K562 (cell line): ENCODE data around the gene ACSF3. TPM values are rescaled to one million over a fixed set of nuclear protein-coding genes. Genes with fewer than 3 reads are reported as not detected.

Source experiments
- ATAC-seq: fragments of 200-7000 bp; cut with Tn5 transposase; 3 replicates; pipeline ENCODE4 v1.9.1; 2020; ENCODE audit warnings: moderate library complexity
- BruUV-seq: library from RNA; stranded (reverse); fragments of 400-500 nt; replicated peaks from 2 replicates; lab custom pipeline; 2021; lab: Mats Ljungman, UMichigan
- CTCF ChIA-PET: fragments of 300-600 bp; formaldehyde crosslinking; extraction: SDS; loops from one replicate; lab custom pipeline; 2021; ENCODE audit warnings: low intra/inter-chr PET ratio; lab: Yijun Ruan, JAX
- POLR2A ChIA-PET: fragments of 300-600, 350-650 bp; sonication (Branson Sonifier 250); formaldehyde crosslinking; extraction: SDS; loops from one replicate; lab custom pipeline; 2021; ENCODE audit warnings: antibody characterized with exemption, inconsistent platforms; lab: Yijun Ruan, JAX
- DNase-seq, 4 experiments: peaks; one replicate each; pipeline versions ENCODE4 v3.0.0 to v3.0.0-alpha.2; 2011 to 2018; ENCODE audit warnings: low spot score in 3 of 4, mixed read lengths in 3 of 4; ENCODE audit errors: extremely low read depth in 1 of 4
- FAIRE-seq: peaks from 2 replicates; lab custom pipeline; 2011; peaks lifted over from hg19 to GRCh38; lab: Jason Lieb, UNC
- H2AFZ ChIP-seq: 2 replicates; pipeline ENCODE4 v1.6.0; 2011; ENCODE audit warnings: low read depth, low read length, control low read depth, inconsistent platforms
- H3K27ac ChIP-seq: fragments of 200-600 bp; 3 replicates; pipeline ENCODE4 v1.8.0; 2011; ENCODE audit warnings: low read depth, mild to moderate bottlenecking, control low read depth, inconsistent platforms, low read length, moderate library complexity, mixed read lengths; ENCODE audit errors: extremely low read depth
- H3K27me3 ChIP-seq, 2 experiments: fragments of 300-600 bp in 1 of 2; 2 replicates in 1 of 2; 3 replicates in 1 of 2; pipeline versions ENCODE4 v1.6.0 to v1.8.0; 2011; ENCODE audit warnings: inconsistent platforms in 2 of 2, low read length in 2 of 2, mild to moderate bottlenecking in 1 of 2, mixed read lengths in 1 of 2, moderate library complexity in 1 of 2; ENCODE audit not compliant: control insufficient read depth in 2 of 2, insufficient read depth in 2 of 2
- H3K36me3 ChIP-seq: fragments of 300-600 bp; 3 replicates; pipeline ENCODE4 v1.8.0; 2011; ENCODE audit warnings: mild to moderate bottlenecking, low read length, inconsistent platforms; ENCODE audit not compliant: control insufficient read depth, insufficient read depth
- H3K4me1 ChIP-seq, 2 experiments: fragments of 200-600 bp in 1 of 2; replicated peaks in 1 of 2; 2 replicates in 1 of 2; 3 replicates in 1 of 2; pipeline versions ENCODE4 v1.5.1 to v1.8.0; 2011; ENCODE audit warnings: inconsistent platforms in 2 of 2, low read length in 2 of 2, mild to moderate bottlenecking in 1 of 2, mixed read lengths in 1 of 2, moderate library complexity in 1 of 2; ENCODE audit not compliant: control insufficient read depth in 2 of 2, insufficient read depth in 2 of 2
- H3K4me2 ChIP-seq: 2 replicates; pipeline ENCODE4 v1.6.1; 2011; ENCODE audit warnings: low read length, control low read depth, inconsistent platforms, mixed read lengths; ENCODE audit not compliant: insufficient read depth
- H3K4me3 ChIP-seq: fragments of 200-600 bp; sonication (generic), shearing (Covaris generic); 2 replicates; pipeline ENCODE4 v1.5.1; 2016; ENCODE audit warnings: control low read depth, inconsistent platforms
- H3K79me2 ChIP-seq: fragments of 200-600 bp; 3 replicates; pipeline ENCODE4 v1.8.0; 2011; ENCODE audit warnings: low read length, inconsistent platforms; ENCODE audit not compliant: control insufficient read depth, insufficient read depth
- H3K9ac ChIP-seq, 2 experiments: 2 replicates each; pipeline versions ENCODE4 v1.6.0 to v1.6.1; 2011; ENCODE audit warnings: low read depth in 2 of 2, low read length in 2 of 2, control low read depth in 1 of 2, inconsistent platforms in 1 of 2, mild to moderate bottlenecking in 1 of 2, mixed read lengths in 1 of 2; ENCODE audit not compliant: insufficient read depth in 1 of 2
- H3K9me1 ChIP-seq: one replicate; pipeline ENCODE4 v1.6.0; 2011; ENCODE audit warnings: inconsistent platforms, mild to moderate bottlenecking, low read length, moderate library complexity; ENCODE audit not compliant: control insufficient read depth, insufficient read depth
- H3K9me3 ChIP-seq: replicated peaks from 2 replicates; pipeline ENCODE4 v1.5.1; 2011; ENCODE audit warnings: low read depth, low read length, inconsistent platforms; ENCODE audit not compliant: control insufficient read depth, insufficient read depth
- H4K20me1 ChIP-seq: replicated peaks from 2 replicates; pipeline ENCODE4 v1.6.1; 2011; ENCODE audit warnings: low read length, inconsistent platforms, mixed read lengths; ENCODE audit not compliant: control insufficient read depth, insufficient read depth
- DLX4 ChIP-seq: fragments of 250-450 bp; sonication (Bioruptor Pico); IDR thresholded peaks from 2 replicates; pipeline ENCODE4 v1.6.1; 2021; ENCODE audit warnings: mild to moderate bottlenecking
- HMG20B ChIP-seq: fragments of 250-450 bp; sonication (Bioruptor Pico); IDR thresholded peaks from 2 replicates; pipeline ENCODE4 v1.5.0; 2021; ENCODE audit warnings: mild to moderate bottlenecking
- MCM2 ChIP-seq: fragments of 450-650 bp; IDR thresholded peaks from 2 replicates; pipeline ENCODE4 v1.6.1; 2017; ENCODE audit warnings: low read depth, mild to moderate bottlenecking
- NFE2L1 ChIP-seq: fragments of 450-650 bp; IDR thresholded peaks from 2 replicates; pipeline ENCODE4 v1.6.1; 2016; ENCODE audit warnings: missing genetic modification characterization, low read depth, mild to moderate bottlenecking, missing compliant biosample characterization, moderate library complexity, borderline replicate concordance
- SIRT6 ChIP-seq: IDR thresholded peaks from one replicate; pipeline ENCODE4 v1.6.1; 2012; ENCODE audit warnings: low read depth, mild to moderate bottlenecking, control low read depth, inconsistent platforms, low read length, moderate library complexity
- THRAP3 ChIP-seq: fragments of 450-650 bp; IDR thresholded peaks from 2 replicates; pipeline ENCODE4 v1.6.1; 2016; ENCODE audit warnings: mild to moderate bottlenecking, inconsistent platforms, borderline replicate concordance
- XRCC5 ChIP-seq: fragments of 200-400 bp; formaldehyde crosslinking; IDR thresholded peaks from 2 replicates; pipeline ENCODE4 v1.6.1; 2017; ENCODE audit warnings: low read depth, mild to moderate bottlenecking, low read length
- ZBTB11 ChIP-seq, 3 experiments: fragments of 200-800 bp in 1 of 3; fragments of 250-450 bp in 1 of 3; fragments of 450-650 bp in 1 of 3; sonication (Bioruptor Pico) in 1 of 3; sonication (Bioruptor generic) in 1 of 3; formaldehyde crosslinking in 1 of 3; IDR thresholded peaks; 2 replicates each; pipeline versions ENCODE4 v1.6.1 to v1.8.0; 2016 to 2022; ENCODE audit warnings: mild to moderate bottlenecking in 2 of 3, missing genetic modification characterization in 2 of 3, missing compliant biosample characterization in 1 of 3, moderate library complexity in 1 of 3
- WGBS: fragments of 100-300 bp; shearing (Covaris generic); methylation state at CpG from one replicate; pipeline ENCODE4 v1.1.6; 2016; ENCODE audit warnings: low coverage, mixed read lengths; ENCODE audit not compliant: insufficient coverage; ENCODE audit errors: missing lambda C conversion rate; 5-methylcytosine and 5-hydroxymethylcytosine counted together
- in situ Hi-C: fragments of 300-500 bp; cut with MboI; formaldehyde crosslinking; loops from 4 replicates; pipeline ENCODE4 v1.15.0; 2018; ENCODE audit warnings: inconsistent platforms, mixed read lengths
- intact Hi-C: fragments of 100-400 bp; cut with micrococcal nuclease; formaldehyde crosslinking; loops from 2 replicates; pipeline ENCODE4 v1.14.2; 2022
- polyA plus RNA-seq, 8 experiments: library from polyadenylated mRNA; depleted of rRNA in 4 of 8; stranded (reverse) in 5 of 8; unstranded in 3 of 8; fragments of >200 nt; fragmentation: Nextera tagmentation in 2 of 8; fragmentation: Illumina TruSeq in 1 of 8; extraction: Ambion mirVana in 2 of 8; extraction: Trizol in 1 of 8; gene quantifications; 2 replicates each; pipeline versions ENCODE4 v1.2.1 to v1.2.3, GENCODE V29; 2011 to 2014; ENCODE audit warnings: inconsistent platforms in 1 of 8, missing spikeins in 1 of 8
- total RNA-seq, 7 experiments: library from RNA; depleted of rRNA in 6 of 7; stranded (reverse); fragments of >200 nt in 6 of 7; fragmentation: Illumina TruSeq in 2 of 7; extraction: Trizol in 2 of 7; gene quantifications; 2 replicates each; pipeline versions ENCODE4 v1.2.1 to v1.2.3, GENCODE V29; 2011 to 2021; ENCODE audit warnings: low replicate concordance in 1 of 7

Gene ACSF3
- total and polyA plus RNA-seq, 9 of the 15 experiments (the other 6 are each of a cell fraction or from before 2014, with no cell fraction given), result 0.77 to 32.8 (median 14.7) TPM

- TF ChIP-seq ZBTB11 (CRISPR knock-in tag; IDR thresholded peaks at IDR 0.05) (no peak), THRAP3 (no peak), NFE2L1 (tag) (no peak)
Measured at GRCh38 chr16:89103781-89104180, 10.1 kb downstream of the ACSF3 start (continued).

GRCh38 chr16:89104303-89104702 lies 10.7 kb downstream of the ACSF3 start:
- FAIRE-seq, result no peak
- Histone ChIP-seq H3K79me2 (peaks cover 13% of the 10 kb centered on the region), H3K4me2 (no peak overlapping the region), H2AFZ (no peak overlapping the region), H3K36me3 (peaks cover 82% of the 10 kb centered on the region), H3K9me3 (no peaks in the 10 kb centered on the region), H3K9me1 (peaks cover 3% of the 10 kb centered on the region), H3K4me3 (no peak overlapping the region), H3K27me3 (no peaks in the 10 kb centered on the region), H3K4me1 (peaks cover 1 to 25% of the 10 kb centered on the region in 2 experiments; a peak in 4 of 5 replicates), H3K27ac (no peak overlapping the region), H4K20me1 (no peaks in the 10 kb centered on the region; the same call in 1 of the 2 replicates), H3K9ac (no peak overlapping the region; a peak in 1 of 4 replicates)
- intact Hi-C loops, result no loop called here
- CTCF ChIA-PET, result no interaction called here
- BruUV-seq, result no TSS peak
- in situ Hi-C loops, result no loop called here
- 83% methylated on average over 7 of the region's 10 CpGs for WGBS
- ATAC-seq, result no peak
- POLR2A ChIA-PET, result interaction anchor here (0.7 kb wide), 1 partner anchor 61 kb away, joined by 3 read pairs; no protein-coding TSS in a partner anchor
- DNase-seq, result no peak
- TF ChIP-seq SIRT6 (no peak), XRCC5 (no peak), HMG20B (no peak), MCM2 (no peak), DLX4 (CRISPR knock-in tag) (no peak)
